ENCODE data around the gene NUMA1. TPM values are rescaled to one million over a fixed set of nuclear protein-coding genes. Genes with fewer than 3 reads are reported as not detected.

Gene NUMA1
- total RNA-seq, 2 donors from 2014 or later: 130 to 132 TPM

- H3K4me3 Mint-ChIP-seq: no peak overlapping the region
- WGBS, 2 experiments (ENCODE audit: insufficient coverage in 1 of 2, insufficient read length in 1 of 2): 80% methylated on average over 2 of the region's 2 CpGs; no CpG with 5 or more reads in 1 of the 2 experiments
- no peak overlapping the region for H3K4me3 ChIP-seq (ENCODE audit: low read length)
- H3K27ac ChIP-seq (ENCODE audit: low read depth, low read length): peak overlapping the region; percentile 27
- TF ChIP-seq CTCF (conservative IDR thresholded peaks at IDR 0.05): no peak
- H3K27me3 ChIP-seq (ENCODE audit: control insufficient read depth, insufficient read depth, low read length, poor library complexity, severe bottlenecking): no peaks in the 10 kb centered on the region
- H3K9me3 ChIP-seq (ENCODE audit: control insufficient read depth, low read length): no peaks in the 10 kb centered on the region
- no peak overlapping the region for H3K27ac Mint-ChIP-seq
- H3K36me3 Mint-ChIP-seq (ENCODE audit: low read depth): peaks cover 23% of the 10 kb centered on the region
- H3K9ac ChIP-seq (ENCODE audit: extremely low read depth, low read length, poor library complexity, severe bottlenecking): no peak overlapping the region
- peaks cover 20% of the 10 kb centered on the region for H3K4me1 ChIP-seq (ENCODE audit: control insufficient read depth, insufficient read depth, low read length)
- H3K9me3 Mint-ChIP-seq: no peaks in the 10 kb centered on the region
- DNase-seq: no peak
- H3K4me1 Mint-ChIP-seq: peaks cover 5% of the 10 kb centered on the region
- H3K36me3 ChIP-seq (ENCODE audit: control insufficient read depth, insufficient read depth, low read length): peaks cover 22% of the 10 kb centered on the region
- no peaks in the 10 kb centered on the region for H3K27me3 Mint-ChIP-seq (ENCODE audit: insufficient read depth)
Observed at GRCh38 chr11:72038491-72038890, 41.9 kb downstream of the NUMA1 start.

GRCh38 chr11:72037554-72038311 lies 42.6 kb downstream of the NUMA1 start:
- Mint-ChIP-seq H3K27ac (no peak overlapping the region), H3K4me1 (peaks cover 5% of the 10 kb centered on the region), H3K4me3 (no peak overlapping the region), H3K9me3 (no peaks in the 10 kb centered on the region), H3K36me3 (ENCODE audit: low read depth) (peaks cover 28% of the 10 kb centered on the region), H3K27me3 (ENCODE audit: insufficient read depth) (no peaks in the 10 kb centered on the region)
- Histone ChIP-seq H3K36me3 (ENCODE audit: control insufficient read depth, insufficient read depth, low read length) (peaks cover 27% of the 10 kb centered on the region), H3K4me3 (ENCODE audit: low read length) (no peak overlapping the region), H3K9ac (ENCODE audit: extremely low read depth, low read length, poor library complexity, severe bottlenecking) (no peak overlapping the region), H3K9me3 (ENCODE audit: control insufficient read depth, low read length) (no peaks in the 10 kb centered on the region), H3K4me1 (ENCODE audit: control insufficient read depth, insufficient read depth, low read length) (peaks cover 20% of the 10 kb centered on the region), H3K27ac (ENCODE audit: low read depth, low read length) (no peak overlapping the region), H3K27me3 (ENCODE audit: control insufficient read depth, insufficient read depth, low read length, poor library complexity, severe bottlenecking) (no peaks in the 10 kb centered on the region)
- no peak for DNase-seq
- no peak for TF ChIP-seq CTCF (conservative IDR thresholded peaks at IDR 0.05)
- 94 to 96% methylated on average over 4 of the region's 4 CpGs for WGBS, 2 experiments (ENCODE audit: insufficient coverage in 1 of 2, insufficient read length in 1 of 2)

GRCh38 chr11:72036687-72037086 lies 43.7 kb downstream of the NUMA1 start:
- H3K4me1 Mint-ChIP-seq: peaks cover 5% of the 10 kb centered on the region
- Histone ChIP-seq H3K36me3 (ENCODE audit: control insufficient read depth, insufficient read depth, low read length) (peaks cover 31% of the 10 kb centered on the region), H3K27ac (ENCODE audit: low read depth, low read length) (no peak overlapping the region), H3K9me3 (ENCODE audit: control insufficient read depth, low read length) (no peaks in the 10 kb centered on the region), H3K27me3 (ENCODE audit: control insufficient read depth, insufficient read depth, low read length, poor library complexity, severe bottlenecking) (no peaks in the 10 kb centered on the region), H3K4me3 (ENCODE audit: low read length) (no peak overlapping the region), H3K9ac (ENCODE audit: extremely low read depth, low read length, poor library complexity, severe bottlenecking) (no peak overlapping the region), H3K4me1 (ENCODE audit: control insufficient read depth, insufficient read depth, low read length) (peaks cover 16% of the 10 kb centered on the region)
- no peaks in the 10 kb centered on the region for H3K9me3 Mint-ChIP-seq
- H3K27me3 Mint-ChIP-seq (ENCODE audit: insufficient read depth): no peaks in the 10 kb centered on the region
- no peak overlapping the region for H3K4me3 Mint-ChIP-seq
- DNase-seq: no peak
- H3K27ac Mint-ChIP-seq: peak overlapping the region; percentile 33
- H3K36me3 Mint-ChIP-seq (ENCODE audit: low read depth): peaks cover 30% of the 10 kb centered on the region
- TF ChIP-seq CTCF (conservative IDR thresholded peaks at IDR 0.05): no peak
- 89% methylated on average over 3 of the region's 3 CpGs for WGBS, 2 experiments (ENCODE audit: insufficient coverage in 1 of 2, insufficient read length in 1 of 2)
